Fibroblast of lung (primary cell): Measurements from ENCODE around the gene PRG2. TPM values are rescaled to one million over a fixed set of nuclear protein-coding genes. Genes with fewer than 3 reads are reported as not detected.

Experiments used
- DNase-seq, 2 donors: peaks; one replicate each; pipeline versions ENCODE4 v3.0.0 to v3.0.0-alpha.2; 2010; ENCODE audit warnings: low read depth in 2 of 2
- H2AFZ ChIP-seq: 2 replicates; pipeline ENCODE4 v1.5.1; 2012; ENCODE audit warnings: low read length, control low read depth, inconsistent platforms
- H3K27ac ChIP-seq: 2 replicates; pipeline ENCODE4 v1.5.1; 2011; ENCODE audit warnings: low read length, control low read depth; ENCODE audit not compliant: insufficient read depth
- H3K27me3 ChIP-seq: 2 replicates; pipeline ENCODE4 v1.5.1; 2011; ENCODE audit warnings: mild to moderate bottlenecking, low read length; ENCODE audit not compliant: control insufficient read depth, insufficient read depth
- H3K36me3 ChIP-seq: 2 replicates; pipeline ENCODE4 v1.5.1; 2011; ENCODE audit warnings: low read length; ENCODE audit not compliant: control insufficient read depth, insufficient read depth
- H3K4me1 ChIP-seq: 2 replicates; pipeline ENCODE4 v1.5.1; 2011; ENCODE audit warnings: low read length; ENCODE audit not compliant: control insufficient read depth, insufficient read depth; ENCODE audit errors: extremely low read depth
- H3K4me2 ChIP-seq: 2 replicates; pipeline ENCODE4 v1.5.1; 2011; ENCODE audit warnings: low read length, control low read depth; ENCODE audit not compliant: insufficient read depth; ENCODE audit errors: extremely low read depth
- H3K4me3 ChIP-seq, 4 experiments: fragments of 200-600 bp in 1 of 4; sonication (generic) in 1 of 4; replicated peaks in 1 of 4; 2 replicates each; pipeline ENCODE4 v1.5.1; 2011 to 2016; ENCODE audit warnings: low read length in 4 of 4, low read depth in 3 of 4, mild to moderate bottlenecking in 3 of 4, control low read depth in 2 of 4, inconsistent platforms in 1 of 4, mixed read lengths in 1 of 4; ENCODE audit not compliant: insufficient read depth in 1 of 4; ENCODE audit errors: control extremely low read depth in 1 of 4
- H3K79me2 ChIP-seq: 2 replicates; pipeline ENCODE4 v1.5.1; 2012; ENCODE audit warnings: mild to moderate bottlenecking, low read length, inconsistent platforms; ENCODE audit not compliant: control insufficient read depth, insufficient read depth
- H3K9ac ChIP-seq: 2 replicates; pipeline ENCODE4 v1.5.1; 2011; ENCODE audit warnings: mild to moderate bottlenecking, low read length, control low read depth; ENCODE audit not compliant: insufficient read depth
- H3K9me3 ChIP-seq: 2 replicates; pipeline ENCODE4 v1.5.1; 2012; ENCODE audit warnings: low read depth, low read length; ENCODE audit not compliant: control insufficient read depth, insufficient read depth
- H4K20me1 ChIP-seq: 2 replicates; pipeline ENCODE4 v1.5.1; 2011; ENCODE audit warnings: low read length; ENCODE audit not compliant: control insufficient read depth, insufficient read depth; ENCODE audit errors: extremely low read depth
- CTCF ChIP-seq, 2 donors: IDR thresholded peaks in 1 of 2; conservative IDR thresholded peaks in 1 of 2; 1 replicate in 1 of 2; 2 replicates in 1 of 2; pipeline ENCODE4 v1.5.1; 2011 to 2012; ENCODE audit warnings: low read length in 2 of 2, control low read depth in 1 of 2, inconsistent platforms in 1 of 2, low read depth in 1 of 2, mild to moderate bottlenecking in 1 of 2
- EZH2 ChIP-seq: IDR thresholded peaks from 2 replicates; pipeline ENCODE4 v1.5.1; 2012; ENCODE audit warnings: low read length, control low read depth, mild to moderate bottlenecking; ENCODE audit errors: missing control alignments
- polyA plus RNA-seq, 2 donors: library from polyadenylated mRNA; depleted of rRNA in 1 of 2; stranded (reverse) in 1 of 2; unstranded in 1 of 2; fragments of >200 nt; gene quantifications; 2 replicates each; pipeline ENCODE4 v1.2.1, GENCODE V29; 2011 to 2012; ENCODE audit warnings: missing spikeins in 1 of 2
- total RNA-seq: library from RNA; depleted of rRNA; stranded (reverse); fragments of >200 nt; gene quantifications from 2 replicates; pipeline ENCODE4 v1.2.1, GENCODE V29; 2014

PRG2 gene
- total and polyA plus RNA-seq, 2 donors (not counting 1 experiment from before 2014, with no cell fraction given), result not detected

- Histone ChIP-seq H3K4me1 (no peaks in the 10 kb centered on the region), H3K79me2 (no peaks in the 10 kb centered on the region), H3K9me3 (no peaks in the 10 kb centered on the region), H3K9ac (no peak overlapping the region), H3K4me2 (no peak overlapping the region), H4K20me1 (no peaks in the 10 kb centered on the region), H2AFZ (no peak overlapping the region), H3K36me3 (no peaks in the 10 kb centered on the region), H3K27me3 (no peaks in the 10 kb centered on the region), H3K4me3 (no peak overlapping the region), H3K27ac (no peak overlapping the region)
- TF ChIP-seq CTCF (conservative IDR thresholded peaks at IDR 0.05 in 1 of 2, IDR thresholded peaks at IDR 0.05 in 1 of 2; ENCODE audit: low read depth in 1 of 2, low read length in 2 of 2), result no peak
- TF ChIP-seq EZH2, result no peak
- no peak for DNase-seq
Measured at GRCh38 chr11:57353852-57354251, 36.6 kb downstream of the PRG2 start.

GRCh38 chr11:57353446-57353845 is 37.0 kb downstream of the PRG2 start:
- DNase-seq, result no peak
- Histone ChIP-seq H3K4me2 (no peak overlapping the region), H3K9me3 (no peaks in the 10 kb centered on the region), H3K79me2 (no peaks in the 10 kb centered on the region), H3K9ac (no peak overlapping the region), H3K27me3 (no peaks in the 10 kb centered on the region), H3K27ac (no peak overlapping the region), H3K4me3 (no peak overlapping the region), H2AFZ (no peak overlapping the region), H4K20me1 (no peaks in the 10 kb centered on the region), H3K4me1 (no peaks in the 10 kb centered on the region), H3K36me3 (no peaks in the 10 kb centered on the region)
- no peak for TF ChIP-seq EZH2
- TF ChIP-seq CTCF (conservative IDR thresholded peaks at IDR 0.05 in 1 of 2, IDR thresholded peaks at IDR 0.05 in 1 of 2; ENCODE audit: low read depth in 1 of 2, low read length in 2 of 2), result no peak

- Histone ChIP-seq H3K9me3 (no peaks in the 10 kb centered on the region), H3K27ac (no peak overlapping the region), H3K4me3 (no peak overlapping the region), H3K27me3 (no peaks in the 10 kb centered on the region), H3K4me2 (no peak overlapping the region), H3K4me1 (no peaks in the 10 kb centered on the region), H2AFZ (no peak overlapping the region), H3K36me3 (no peaks in the 10 kb centered on the region), H3K79me2 (no peaks in the 10 kb centered on the region), H3K9ac (no peak overlapping the region), H4K20me1 (no peaks in the 10 kb centered on the region)
- TF ChIP-seq EZH2 (no peak), CTCF (conservative IDR thresholded peaks at IDR 0.05 in 1 of 2, IDR thresholded peaks at IDR 0.05 in 1 of 2; ENCODE audit: low read depth in 1 of 2, low read length in 2 of 2) (no peak)
- DNase-seq, result no peak
Measured at GRCh38 chr11:57353036-57353435, 37.4 kb downstream of the PRG2 start.
